Activated CD4-positive, alpha-beta memory T cell treated with anti-CD3 and anti-CD28 coated beads, Interleukin-2, amount 10 ng/mL, durations not matched to agents 7 days and 5 days (primary cell): Measurements from ENCODE around the gene KDM5A. TPM values are rescaled to one million over a fixed set of nuclear protein-coding genes. Genes with fewer than 3 reads are reported as not detected.
"Not testable (repeated sequence)": the region's sequence is repeated elsewhere in the genome, so short reads cannot be mapped to it uniquely, and the experiment has no call there.

Experiments
- CTCF ChIA-PET: fragments of 350-600 bp; sonication (Branson Sonifier 250); formaldehyde crosslinking; loops from one replicate; lab custom pipeline; 2021; ENCODE audit warnings: antibody characterized with exemption, inconsistent platforms; lab: Charles Lee
- POLR2A ChIA-PET: fragments of 350-600 bp; sonication (Branson Sonifier 250); formaldehyde crosslinking; loops from one replicate; lab custom pipeline; 2021; ENCODE audit warnings: antibody characterized with exemption; lab: Charles Lee
- DNase-seq: peaks from one replicate; pipeline ENCODE4 v3.0.0-alpha.2; 2020
- H3K27ac Mint-ChIP-seq: one replicate; pipeline ENCODE4 v1.8.0; 2021; ENCODE audit warnings: mild to moderate bottlenecking, mixed read lengths
- H3K27me3 Mint-ChIP-seq: one replicate; pipeline ENCODE4 v1.8.0; 2021; ENCODE audit warnings: mixed read lengths
- H3K36me3 Mint-ChIP-seq: one replicate; pipeline ENCODE4 v1.8.0; 2021; ENCODE audit warnings: low read depth, mixed read lengths
- H3K4me1 Mint-ChIP-seq: one replicate; pipeline ENCODE4 v1.8.0; 2021; ENCODE audit warnings: mixed read lengths
- H3K4me3 Mint-ChIP-seq: one replicate; pipeline ENCODE4 v1.8.0; 2021; ENCODE audit warnings: mild to moderate bottlenecking, mixed read lengths
- H3K9me3 Mint-ChIP-seq: one replicate; pipeline ENCODE4 v1.8.0; 2021; ENCODE audit warnings: mixed read lengths
- total RNA-seq, 2 experiments: library from RNA; stranded (reverse); gene quantifications; one replicate each; pipeline ENCODE4 v1.2.3, GENCODE V29; 2021

KDM5A gene
- total RNA-seq, 2 experiments from 2014 or later, result 91.4 to 94.6 TPM

DNA sequence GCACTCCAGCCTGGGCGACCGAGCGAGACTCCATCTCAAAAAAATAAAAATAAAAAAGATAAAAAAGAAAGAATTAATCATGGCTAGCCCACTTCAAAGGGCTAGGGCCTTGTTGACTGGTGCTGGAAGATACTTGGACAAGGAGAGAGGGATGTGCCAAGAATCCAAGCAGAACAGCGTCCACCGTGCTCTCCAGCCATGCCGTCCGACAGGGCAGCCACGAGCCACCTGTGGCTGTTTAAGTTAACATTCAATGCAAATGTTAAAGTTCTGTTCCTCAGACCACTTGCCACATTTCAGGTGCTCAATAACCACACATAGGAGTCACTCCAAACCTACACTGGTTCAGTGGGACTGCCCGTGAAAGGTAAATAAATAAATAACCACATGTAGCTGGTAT lies 147.9 kb downstream of the KDM5A start:
- Mint-ChIP-seq H3K36me3 (peaks cover 3% of the 10 kb centered on the region), H3K4me1 (no peaks in the 10 kb centered on the region), H3K27me3 (peaks cover 2% of the 10 kb centered on the region), H3K9me3 (peaks cover 9% of the 10 kb centered on the region), H3K27ac (no peak overlapping the region), H3K4me3 (no peak overlapping the region)
- ChIA-PET CTCF (no interaction called here), POLR2A (no interaction called here)
- no peak for DNase-seq

DNA sequence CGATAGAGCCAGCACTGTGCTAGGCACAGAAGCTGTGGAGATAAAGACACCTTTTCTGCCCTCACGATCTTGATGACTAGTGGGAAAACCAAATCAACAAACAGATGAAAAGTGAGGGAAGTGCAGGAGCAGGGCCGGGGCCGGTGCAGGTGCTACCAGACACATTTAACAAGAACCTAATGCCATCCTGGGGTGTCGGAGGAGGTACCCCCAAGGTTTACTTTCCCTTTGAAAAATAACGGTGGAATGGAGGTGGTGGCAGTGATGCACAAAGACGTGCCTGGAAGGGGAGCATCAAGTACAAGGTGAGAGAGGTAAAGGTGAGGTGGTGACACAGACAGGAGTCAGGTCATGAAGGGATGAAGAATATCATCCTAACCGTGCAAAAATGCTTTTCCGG lies 148.6 kb downstream of the KDM5A start:
- Mint-ChIP-seq H3K27ac (no peak overlapping the region), H3K4me3 (no peak overlapping the region), H3K36me3 (peaks cover 3% of the 10 kb centered on the region), H3K27me3 (peaks cover 2% of the 10 kb centered on the region), H3K4me1 (no peaks in the 10 kb centered on the region), H3K9me3 (peaks cover 14% of the 10 kb centered on the region)
- CTCF ChIA-PET, result no interaction called here
- no peak for DNase-seq
- POLR2A ChIA-PET, result no interaction called here

DNA sequence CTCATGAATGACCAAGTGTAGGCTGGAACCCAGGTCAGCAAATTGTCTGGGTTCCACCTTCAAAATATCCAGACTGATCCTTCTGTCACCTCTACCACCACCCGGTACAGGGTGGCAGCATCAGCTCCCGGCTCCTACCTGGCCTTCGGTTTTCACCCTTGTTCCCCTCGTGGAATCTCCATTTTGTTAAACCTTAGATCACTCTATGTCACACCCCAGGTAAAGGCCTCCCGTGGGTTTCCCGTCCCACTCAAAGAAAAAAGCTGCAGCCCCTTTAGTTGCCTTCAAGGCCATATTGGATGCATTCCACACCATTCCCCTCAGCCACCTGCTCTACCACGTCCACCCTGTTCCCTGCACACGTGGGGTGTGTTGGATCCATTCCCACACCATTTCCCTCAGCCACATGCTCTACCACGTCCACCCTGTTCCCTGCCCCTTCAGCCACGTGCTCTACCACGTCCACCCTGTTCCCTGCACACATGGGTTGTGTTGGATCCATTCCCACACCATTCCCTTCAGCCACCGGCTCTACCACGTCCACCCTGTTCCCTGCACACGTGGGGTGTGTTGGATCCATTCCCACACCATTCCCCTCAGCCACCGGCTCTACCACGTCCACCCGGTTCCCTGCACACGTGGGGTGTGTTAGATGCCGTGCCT lies 150.3 kb downstream of the KDM5A start:
- Mint-ChIP-seq H3K4me1 (no peaks in the 10 kb centered on the region), H3K27me3 (peaks cover 4% of the 10 kb centered on the region), H3K4me3 (no peak overlapping the region), H3K9me3 (peaks cover 11% of the 10 kb centered on the region), H3K36me3 (no peaks in the 10 kb centered on the region), H3K27ac (no peak overlapping the region)
- ChIA-PET POLR2A (no interaction called here), CTCF (no interaction called here)
- DNase-seq, result no peak

DNA sequence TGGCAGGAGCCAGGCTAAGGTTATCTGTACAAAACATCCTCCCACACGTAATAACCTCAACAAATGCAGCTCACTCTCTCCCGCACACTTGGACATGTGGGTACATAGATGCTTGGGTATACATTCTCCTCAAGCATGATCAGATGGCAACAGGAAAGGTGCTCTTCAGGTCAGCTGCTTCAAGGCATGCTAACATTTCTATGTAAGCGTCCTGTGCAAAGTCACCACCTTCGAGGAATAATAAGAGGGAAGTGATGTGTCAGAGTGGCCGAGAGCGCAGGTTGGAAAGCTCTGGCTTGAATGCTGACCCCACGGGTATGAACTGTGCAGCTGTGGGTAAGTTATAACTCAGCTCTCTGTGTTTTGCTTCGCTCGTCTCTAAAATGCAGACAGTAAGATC lies 151.0 kb downstream of the KDM5A start:
- no peak for DNase-seq
- Mint-ChIP-seq H3K4me1 (no peaks in the 10 kb centered on the region), H3K27me3 (peaks cover 4% of the 10 kb centered on the region), H3K9me3 (peaks cover 11% of the 10 kb centered on the region), H3K27ac (no peak overlapping the region), H3K4me3 (no peak overlapping the region), H3K36me3 (no peaks in the 10 kb centered on the region)
- ChIA-PET CTCF (interaction anchor here (0.5 kb wide), 1 partner anchor 101 kb away, joined by 3 read pairs; no protein-coding TSS in a partner anchor), POLR2A (no interaction called here)

DNA sequence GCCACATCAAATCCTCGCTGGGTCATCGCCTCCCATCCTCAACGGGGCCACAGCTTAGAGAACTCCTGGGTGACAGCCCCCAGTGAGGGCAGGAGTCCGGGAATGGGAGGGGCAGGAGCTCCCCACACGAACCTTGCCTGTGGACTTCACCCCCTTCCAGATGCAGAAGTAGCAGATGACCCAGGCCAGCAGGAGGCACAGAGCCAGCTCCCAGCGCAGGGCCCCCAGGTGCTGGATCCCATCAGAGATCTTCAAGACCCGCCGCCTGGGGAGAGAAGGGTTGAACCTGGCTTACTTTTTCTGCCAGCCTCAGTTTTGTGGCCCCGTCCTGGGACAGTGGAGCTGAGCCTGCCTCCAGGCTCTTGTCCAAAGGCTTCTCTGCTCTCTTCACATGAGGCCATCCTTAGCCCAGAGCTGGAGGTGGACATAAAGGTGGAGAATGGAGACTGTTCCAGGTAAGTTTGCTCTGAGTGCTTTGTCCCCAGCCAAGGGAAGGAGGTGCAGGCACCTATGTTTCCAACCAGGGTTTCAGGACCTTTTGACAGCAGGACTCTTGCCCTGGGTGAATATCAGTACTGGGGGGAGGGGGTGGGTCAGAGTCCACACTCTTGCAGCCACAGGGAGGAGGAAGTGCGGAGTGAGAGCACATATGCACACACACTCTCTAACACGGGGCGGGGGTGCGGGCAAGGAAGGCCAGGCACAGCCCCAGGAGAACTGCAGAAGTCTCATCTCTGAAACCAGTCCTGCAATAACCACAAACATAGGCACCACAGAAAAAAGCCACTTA lies 151.9 kb downstream of the KDM5A start:
- peaks cover 11% of the 10 kb centered on the region for H3K9me3 Mint-ChIP-seq
- ChIA-PET POLR2A (no interaction called here), CTCF (interaction anchor here (0.5 kb wide), 1 partner anchor 100 kb away, joined by 3 read pairs; no protein-coding TSS in a partner anchor)
- no peaks in the 10 kb centered on the region for H3K4me1 Mint-ChIP-seq
- H3K4me3 Mint-ChIP-seq, result no peak overlapping the region
- no peak overlapping the region for H3K27ac Mint-ChIP-seq
- no peak for DNase-seq
- H3K27me3 Mint-ChIP-seq, result peaks cover 5% of the 10 kb centered on the region
- no peaks in the 10 kb centered on the region for H3K36me3 Mint-ChIP-seq

DNA sequence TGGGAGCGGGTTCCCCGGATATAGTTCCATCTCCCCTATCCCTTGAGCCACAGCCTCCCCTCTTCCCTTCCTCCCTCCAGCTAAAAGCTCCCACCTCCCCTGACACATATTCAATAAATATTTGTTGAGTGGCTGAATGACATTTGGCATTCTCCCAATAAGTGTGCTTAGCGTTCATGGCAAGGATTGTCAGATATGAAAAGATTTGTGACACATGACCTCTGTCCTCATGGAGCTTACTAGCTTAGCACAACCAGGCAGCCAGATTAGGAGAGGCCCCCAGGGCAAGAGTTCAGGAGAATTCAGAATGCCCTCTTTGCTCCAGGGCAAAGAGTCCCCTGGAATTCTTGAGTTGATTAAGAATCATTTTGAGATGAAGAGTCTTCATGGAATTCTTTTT lies 152.7 kb downstream of the KDM5A start:
- no peak overlapping the region for H3K4me3 Mint-ChIP-seq
- ChIA-PET POLR2A (no interaction called here), CTCF (no interaction called here)
- no peak overlapping the region for H3K27ac Mint-ChIP-seq
- DNase-seq, result no peak
- H3K36me3 Mint-ChIP-seq, result no peaks in the 10 kb centered on the region
- H3K27me3 Mint-ChIP-seq, result peaks cover 8% of the 10 kb centered on the region
- H3K4me1 Mint-ChIP-seq, result no peaks in the 10 kb centered on the region
- peaks cover 11% of the 10 kb centered on the region for H3K9me3 Mint-ChIP-seq

DNA sequence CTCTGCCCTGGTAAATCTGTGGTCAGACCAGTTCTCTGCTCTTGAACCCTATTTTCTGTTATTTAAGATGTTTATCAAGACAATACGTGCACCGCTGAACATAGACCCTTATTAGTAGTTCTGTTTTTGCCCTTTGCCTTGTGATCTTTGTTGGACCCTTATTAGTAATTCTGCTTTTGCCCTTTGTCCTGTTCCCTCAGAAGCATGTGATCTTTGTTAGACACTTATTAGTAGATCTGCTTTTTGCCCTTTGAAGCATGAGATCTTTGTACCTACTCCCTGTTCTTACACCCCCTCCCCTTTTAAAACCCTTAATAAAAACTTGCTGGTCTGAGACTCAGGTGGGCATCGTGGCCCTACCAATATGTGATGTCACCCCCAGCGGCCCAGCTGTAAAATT lies 153.2 kb downstream of the KDM5A start:
- DNase-seq, H3K27me3 Mint-ChIP-seq, H3K4me3 Mint-ChIP-seq, CTCF ChIA-PET, H3K4me1 Mint-ChIP-seq, POLR2A ChIA-PET, H3K27ac Mint-ChIP-seq, H3K36me3 Mint-ChIP-seq: not testable (repeated sequence)
- peaks cover 11% of the 10 kb centered on the region for H3K9me3 Mint-ChIP-seq

DNA sequence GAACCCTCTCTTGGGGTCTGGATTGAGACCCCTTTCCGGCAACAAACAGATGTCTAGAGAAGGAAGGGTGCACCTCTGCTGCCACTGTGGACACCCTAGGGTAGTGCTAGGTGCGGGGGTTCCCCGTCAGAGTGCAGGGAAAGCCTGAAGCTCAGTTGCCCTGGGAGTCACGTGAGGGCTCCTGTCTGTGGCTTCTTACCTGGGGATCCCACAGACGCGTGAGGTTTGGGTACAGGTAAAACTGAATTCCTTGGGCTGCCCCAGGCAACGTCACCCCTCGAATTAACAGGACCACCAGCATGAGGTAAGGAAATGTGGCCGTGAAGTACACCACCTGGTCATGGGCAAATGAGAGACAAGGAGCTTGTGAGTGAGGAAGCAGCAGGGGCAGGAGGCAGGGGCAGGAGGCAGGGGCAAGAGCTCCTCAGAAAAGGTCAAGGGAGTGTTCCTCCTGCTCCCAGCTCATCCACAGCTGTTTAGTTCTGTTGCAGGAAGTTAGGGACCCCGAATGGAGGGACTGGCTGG lies 154.2 kb downstream of the KDM5A start:
- POLR2A ChIA-PET, result no interaction called here
- DNase-seq, result no peak
- peaks cover 11% of the 10 kb centered on the region for H3K9me3 Mint-ChIP-seq
- no peak overlapping the region for H3K27ac Mint-ChIP-seq
- no peaks in the 10 kb centered on the region for H3K4me1 Mint-ChIP-seq
- CTCF ChIA-PET, result no interaction called here
- no peaks in the 10 kb centered on the region for H3K36me3 Mint-ChIP-seq
- no peak overlapping the region for H3K4me3 Mint-ChIP-seq
- peaks cover 8% of the 10 kb centered on the region for H3K27me3 Mint-ChIP-seq

DNA sequence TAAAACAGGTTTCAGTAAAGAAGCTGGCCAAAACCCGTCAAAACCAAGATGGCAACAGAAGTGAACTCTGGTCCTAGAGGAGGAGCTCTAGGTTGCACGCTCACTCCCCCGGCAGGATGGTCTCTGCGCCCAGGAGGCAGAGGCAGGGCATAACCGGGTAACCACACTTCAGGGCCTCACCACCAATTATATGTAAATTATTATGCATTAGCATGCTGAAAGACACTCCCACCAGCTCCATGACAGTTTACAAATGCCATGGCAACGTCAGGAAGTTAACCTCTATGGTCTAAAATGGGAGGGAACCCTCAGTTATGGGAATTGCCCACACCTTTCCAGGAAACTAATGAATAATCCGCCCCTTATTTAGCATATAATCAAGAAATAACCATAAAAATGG lies 155.1 kb downstream of the KDM5A start:
- no peaks in the 10 kb centered on the region for H3K4me1 Mint-ChIP-seq
- ChIA-PET CTCF (no interaction called here), POLR2A (no interaction called here)
- H3K4me3 Mint-ChIP-seq, result no peak overlapping the region
- DNase-seq, result no peak
- peaks cover 11% of the 10 kb centered on the region for H3K27me3 Mint-ChIP-seq
- H3K36me3 Mint-ChIP-seq, result no peaks in the 10 kb centered on the region
- no peak overlapping the region for H3K27ac Mint-ChIP-seq
- peaks cover 11% of the 10 kb centered on the region for H3K9me3 Mint-ChIP-seq

DNA sequence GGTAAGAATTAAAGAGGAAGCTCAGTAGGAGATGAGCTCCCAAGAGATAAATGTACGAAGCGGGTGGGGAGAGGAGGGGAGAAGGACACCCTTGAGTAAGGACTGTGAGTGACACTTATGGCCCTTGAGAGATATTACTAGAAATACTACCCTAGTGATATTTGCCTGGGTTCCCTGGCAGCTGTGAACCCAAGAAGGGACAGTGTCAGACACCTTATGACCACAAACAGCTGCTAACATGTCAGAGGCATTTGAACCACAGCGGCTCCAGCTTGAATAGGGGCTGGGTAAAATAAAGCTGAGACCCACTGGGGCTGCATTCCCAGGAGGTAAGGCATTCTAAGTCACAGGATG lies 155.5 kb downstream of the KDM5A start:
- no peak overlapping the region for H3K4me3 Mint-ChIP-seq
- peaks cover 13% of the 10 kb centered on the region for H3K27me3 Mint-ChIP-seq
- no peak for DNase-seq
- H3K9me3 Mint-ChIP-seq, result peaks cover 11% of the 10 kb centered on the region
- ChIA-PET CTCF (no interaction called here), POLR2A (no interaction called here)
- H3K36me3 Mint-ChIP-seq, result no peaks in the 10 kb centered on the region
- no peaks in the 10 kb centered on the region for H3K4me1 Mint-ChIP-seq
- H3K27ac Mint-ChIP-seq, result no peak overlapping the region

DNA sequence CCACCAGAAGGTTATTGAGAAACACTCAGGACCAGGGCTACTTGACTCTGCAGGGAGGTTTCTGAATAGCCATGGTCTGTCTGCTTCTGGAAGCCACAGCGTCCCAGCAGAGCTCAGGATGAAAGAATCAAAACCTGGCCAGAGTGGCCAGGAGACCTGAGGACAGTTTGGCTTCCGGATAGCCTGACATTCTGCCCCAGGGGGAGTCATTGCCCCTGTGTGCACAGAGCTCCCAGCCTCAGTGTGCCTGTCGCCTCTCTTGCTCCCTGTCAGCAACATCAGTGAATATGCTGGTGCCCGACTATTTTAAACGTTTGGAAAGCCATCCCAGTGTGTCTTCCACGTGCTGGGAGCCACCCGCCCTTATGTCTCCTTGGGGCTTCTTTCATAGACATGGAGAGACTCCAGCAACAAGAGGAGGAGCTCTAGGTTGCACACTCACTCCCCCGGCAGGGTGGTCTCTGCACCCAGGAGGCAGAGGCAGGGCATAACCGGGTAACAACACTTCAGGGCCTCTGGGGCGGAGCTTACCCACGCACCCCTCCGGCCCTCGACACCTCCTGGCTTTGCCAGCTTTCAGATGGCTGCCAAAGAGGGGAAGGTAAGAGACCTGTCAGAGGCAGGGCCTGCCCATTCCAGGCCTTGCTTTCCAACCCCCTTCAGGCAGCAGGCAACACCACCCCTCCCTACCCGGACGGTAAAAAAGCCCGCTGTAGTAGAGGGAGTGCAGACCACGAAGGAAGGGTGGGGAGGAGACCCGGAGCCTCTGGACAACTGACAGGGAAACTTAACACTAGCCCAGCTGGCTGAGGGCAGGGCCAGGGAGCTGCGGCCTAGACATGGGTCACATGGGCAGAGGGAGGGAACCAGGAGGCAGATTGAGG lies 156.1 kb downstream of the KDM5A start:
- peaks cover 11% of the 10 kb centered on the region for H3K9me3 Mint-ChIP-seq
- H3K36me3 Mint-ChIP-seq, result no peaks in the 10 kb centered on the region
- ChIA-PET POLR2A (no interaction called here), CTCF (no interaction called here)
- H3K4me1 Mint-ChIP-seq, result no peaks in the 10 kb centered on the region
- no peak overlapping the region for H3K27ac Mint-ChIP-seq
- no peak overlapping the region for H3K4me3 Mint-ChIP-seq
- DNase-seq, result no peak
- peaks cover 13% of the 10 kb centered on the region for H3K27me3 Mint-ChIP-seq

DNA sequence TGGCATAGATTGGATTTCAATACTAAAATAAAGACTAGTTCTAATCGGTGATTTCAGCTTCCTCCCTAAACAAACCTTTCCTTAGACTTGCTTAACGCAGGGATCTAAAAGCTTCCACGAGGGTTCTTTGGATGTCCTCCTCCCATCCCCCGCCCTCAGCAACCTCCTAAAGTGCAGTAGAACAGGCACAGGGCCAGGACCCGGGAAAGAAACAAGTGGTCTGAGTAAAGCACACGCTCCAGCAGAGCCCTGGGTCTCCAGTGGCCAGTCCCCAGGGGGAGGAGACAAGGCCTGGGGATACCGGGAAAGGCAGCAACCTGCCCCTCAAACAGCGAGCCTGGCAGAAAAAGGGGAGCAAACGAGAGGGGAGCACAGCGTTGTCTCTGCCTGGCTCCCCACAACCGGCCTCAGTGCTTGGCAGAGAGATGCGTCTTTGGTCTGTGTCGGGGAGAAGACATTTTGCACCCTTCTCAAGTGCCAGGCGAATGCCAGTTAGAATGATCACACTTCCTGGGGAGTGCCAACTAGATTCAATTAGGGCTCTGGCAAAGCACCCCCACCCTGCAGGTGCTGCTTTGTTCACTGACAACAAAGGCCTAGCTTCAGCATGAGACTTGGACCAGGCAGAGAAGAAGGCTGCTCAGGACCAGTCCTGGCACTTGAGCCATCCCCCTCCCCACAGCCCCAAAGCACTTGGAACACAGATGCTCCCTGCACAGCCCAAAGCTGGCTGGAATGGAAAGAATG lies 158.0 kb downstream of the KDM5A start:
- H3K27me3 Mint-ChIP-seq, result peaks cover 13% of the 10 kb centered on the region
- ChIA-PET POLR2A (no interaction called here), CTCF (interaction anchor here (1.3 kb wide), 1 partner anchor 11 kb away, joined by 6 read pairs; no protein-coding TSS in a partner anchor)
- DNase-seq, result no peak
- no peaks in the 10 kb centered on the region for H3K4me1 Mint-ChIP-seq
- no peak overlapping the region for H3K27ac Mint-ChIP-seq
- H3K4me3 Mint-ChIP-seq, result no peak overlapping the region
- H3K36me3 Mint-ChIP-seq, result no peaks in the 10 kb centered on the region
- H3K9me3 Mint-ChIP-seq, result peaks cover 4% of the 10 kb centered on the region
